A673 (cell line): ENCODE measurements around the gene WNK2. TPM values are rescaled to one million over a fixed set of nuclear protein-coding genes. Genes with fewer than 3 reads are reported as not detected.

Experiments
- BruUV-seq: library from RNA; stranded (reverse); fragments of 400-500 nt; replicated peaks from 2 replicates; lab custom pipeline; 2021; lab: Mats Ljungman, UMichigan
- CTCF ChIA-PET: fragments of 300-600 bp; sonication (Branson Sonifier 250); formaldehyde crosslinking; loops from one replicate; lab custom pipeline; 2022; ENCODE audit warnings: antibody characterized with exemption; lab: Charles Lee
- POLR2A ChIA-PET: fragments of 300-600 bp; sonication (Branson Sonifier 250); formaldehyde crosslinking; loops from one replicate; lab custom pipeline; 2022; ENCODE audit warnings: antibody characterized with exemption; ENCODE audit not compliant: low non-redundant PET; lab: Charles Lee
- DNase-seq: peaks from one replicate; pipeline ENCODE4 v3.0.0-alpha.2; 2015; ENCODE audit warnings: low spot score
- H3K27ac ChIP-seq: fragments of 200-600 bp; sonication (generic); 2 replicates; pipeline ENCODE4 v1.5.1; 2016; ENCODE audit warnings: mixed run types, low read depth, mild to moderate bottlenecking, mixed read lengths, antibody characterized with exemption, low read length; ENCODE audit not compliant: poor library complexity, severe bottlenecking
- H3K27me3 ChIP-seq: fragments of 200-600 bp; sonication (generic); replicated peaks from 2 replicates; pipeline ENCODE4 v1.6.1; 2017; ENCODE audit warnings: mixed run types, low read depth, mild to moderate bottlenecking, mixed read lengths, antibody characterized with exemption, low read length; ENCODE audit not compliant: insufficient read depth, poor library complexity
- H3K36me3 ChIP-seq: fragments of 200-600 bp; sonication (generic); 2 replicates; pipeline ENCODE4 v1.6.1; 2016; ENCODE audit warnings: mixed run types, mild to moderate bottlenecking, mixed read lengths, antibody characterized with exemption, low read length; ENCODE audit not compliant: insufficient read depth, poor library complexity, severe bottlenecking
- H3K4me1 ChIP-seq: fragments of 200-600 bp; sonication (generic); 2 replicates; pipeline ENCODE4 v1.6.1; 2017; ENCODE audit warnings: mixed run types, mild to moderate bottlenecking, mixed read lengths, antibody characterized with exemption, low read length; ENCODE audit not compliant: insufficient read depth, poor library complexity, severe bottlenecking
- H3K4me3 ChIP-seq: fragments of 200-600 bp; sonication (generic); 2 replicates; pipeline ENCODE4 v1.5.1; 2016; ENCODE audit warnings: low read depth, mixed run types, mild to moderate bottlenecking, mixed read lengths, low read length; ENCODE audit not compliant: poor library complexity, severe bottlenecking
- H3K9me3 ChIP-seq: fragments of 200-600 bp; sonication (generic); 2 replicates; pipeline ENCODE4 v1.6.1; 2016; ENCODE audit warnings: mixed run types, low read depth, mild to moderate bottlenecking, mixed read lengths, antibody characterized with exemption, low read length; ENCODE audit not compliant: poor library complexity, severe bottlenecking
- CTCF ChIP-seq: fragments of 300-800, 200-600 bp; sonication (generic); conservative IDR thresholded peaks from 2 replicates; pipeline ENCODE4 v1.5.1; 2017; ENCODE audit warnings: low read depth, mild to moderate bottlenecking, antibody characterized with exemption, low read length, moderate library complexity, mixed read lengths
- EZH2 ChIP-seq: fragments of 200-600 bp; sonication (generic); IDR thresholded peaks from 2 replicates; pipeline ENCODE4 v1.6.1; 2017; ENCODE audit warnings: borderline replicate concordance, low read depth, mild to moderate bottlenecking, mixed read lengths, antibody characterized with exemption, low read length; ENCODE audit not compliant: poor library complexity, severe bottlenecking
- intact Hi-C: fragments of 100-400 bp; cut with micrococcal nuclease; formaldehyde crosslinking; loops from one replicate; pipeline ENCODE4 v1.10.0; 2022; ENCODE audit not compliant: unreplicated experiment
- total RNA-seq: library from RNA; stranded (reverse); gene quantifications from 2 replicates; pipeline ENCODE4 v1.2.3, GENCODE V29; 2021

WNK2 gene
- total RNA-seq, 1 experiment from 2014 or later: 9.6 TPM

GRCh38 chr9:93256878-93257807 lies 73.2 kb downstream of the WNK2 start:
- DNase-seq: no peak

GRCh38 chr9:93257808-93258331 lies 73.9 kb downstream of the WNK2 start:
- ChIA-PET POLR2A (no interaction called here), CTCF (no interaction called here)
- no peak for TF ChIP-seq EZH2
- Histone ChIP-seq H3K9me3 (no peaks in the 10 kb centered on the region), H3K27ac (no peak overlapping the region), H3K27me3 (no peaks in the 10 kb centered on the region), H3K36me3 (no peaks in the 10 kb centered on the region), H3K4me3 (no peak overlapping the region), H3K4me1 (no peaks in the 10 kb centered on the region)
- BruUV-seq: no TSS peak
- DNase-seq: no peak
- intact Hi-C loops: no loop called here

More at GRCh38 chr9:93256878-93257807, 73.2 kb downstream of the WNK2 start:
- Histone ChIP-seq H3K27ac (no peak overlapping the region), H3K36me3 (no peaks in the 10 kb centered on the region), H3K9me3 (no peaks in the 10 kb centered on the region), H3K27me3 (no peaks in the 10 kb centered on the region), H3K4me1 (no peaks in the 10 kb centered on the region), H3K4me3 (no peak overlapping the region)
- ChIA-PET CTCF (no interaction called here), POLR2A (interaction anchor here (0.5 kb wide), 1 partner anchor 67 kb away, joined by 3 read pairs; no protein-coding TSS in a partner anchor)
- intact Hi-C loops: no loop called here
- BruUV-seq: no TSS peak
- TF ChIP-seq EZH2: no peak
- no peak for TF ChIP-seq CTCF

- no peak overlapping the region for H3K4me3 ChIP-seq
- no peaks in the 10 kb centered on the region for H3K36me3 ChIP-seq
- no peak overlapping the region for H3K27ac ChIP-seq
- POLR2A ChIA-PET: no interaction called here
- no peaks in the 10 kb centered on the region for H3K4me1 ChIP-seq
- intact Hi-C loops: no loop called here
- TF ChIP-seq EZH2 (no peak), CTCF (no peak)
- BruUV-seq: no TSS peak
- no peak for DNase-seq
- CTCF ChIA-PET: no interaction called here
- no peaks in the 10 kb centered on the region for H3K9me3 ChIP-seq
- no peaks in the 10 kb centered on the region for H3K27me3 ChIP-seq
These were observed 74.5 kb downstream of the WNK2 start for GRCh38 chr9:93258419-93258817.
